Activated CD4-positive, alpha-beta T cell treated with anti-CD3 and anti-CD28 coated beads for 4 hours (primary cell): ENCODE measurements around the gene DCLRE1C.
A peak's percentile ranks its signal among the peaks of the same experiment; 100 is the strongest.
"Not testable (repeated sequence)": the region's sequence is repeated elsewhere in the genome, so short reads cannot be mapped to it uniquely, and the experiment has no call there.

ENCODE experiments used
- DNase-seq, 2 donors: peaks; one replicate each; pipeline ENCODE4 v3.0.0-alpha.2; 2020

The DCLRE1C gene

DNA sequence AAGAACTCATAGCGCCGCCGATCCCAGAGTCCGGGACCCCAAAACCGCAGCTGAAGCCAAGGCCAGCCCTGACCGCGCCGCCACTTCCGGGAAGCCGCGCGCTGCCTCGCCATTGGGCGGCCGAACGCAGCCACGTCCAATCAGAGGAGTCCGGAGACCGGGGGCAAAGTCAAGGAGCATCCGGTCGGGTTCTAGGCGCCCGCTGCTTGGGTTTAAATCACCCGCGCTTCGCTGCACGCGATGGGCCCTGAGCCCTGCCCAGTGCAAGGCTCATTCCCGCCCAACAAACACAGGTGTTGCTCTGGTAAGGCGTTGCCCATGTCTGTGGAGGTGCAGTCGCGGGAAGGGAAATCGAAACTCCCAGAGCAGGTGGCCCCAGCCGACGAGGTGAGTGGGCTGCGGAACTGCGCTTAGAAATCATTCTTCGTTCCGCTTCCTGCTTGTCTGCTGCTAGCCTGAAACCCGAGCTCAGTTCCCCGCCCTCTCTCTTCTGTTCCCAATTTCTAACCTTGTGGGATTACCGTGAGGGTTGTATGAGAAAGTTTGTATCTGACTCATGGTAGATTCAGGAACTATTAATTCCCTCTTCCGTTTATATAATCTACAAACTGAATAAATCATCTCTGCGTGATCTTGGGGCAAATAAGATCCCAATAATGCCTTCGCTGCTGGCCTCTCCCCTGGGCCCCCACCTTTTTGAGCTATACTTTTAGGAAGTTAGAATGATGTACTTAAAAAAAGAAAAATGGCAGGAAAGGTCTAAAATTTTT lies at the start of gene DCLRE1C:
Gene DCLRE1C, minus strand, starts transcription at position 96 of the 770 bp plus-strand sequence. Its CDS starts 86 bp downstream, at position 10.
- DNase-seq, result peak; percentile 80 to 87

DNA sequence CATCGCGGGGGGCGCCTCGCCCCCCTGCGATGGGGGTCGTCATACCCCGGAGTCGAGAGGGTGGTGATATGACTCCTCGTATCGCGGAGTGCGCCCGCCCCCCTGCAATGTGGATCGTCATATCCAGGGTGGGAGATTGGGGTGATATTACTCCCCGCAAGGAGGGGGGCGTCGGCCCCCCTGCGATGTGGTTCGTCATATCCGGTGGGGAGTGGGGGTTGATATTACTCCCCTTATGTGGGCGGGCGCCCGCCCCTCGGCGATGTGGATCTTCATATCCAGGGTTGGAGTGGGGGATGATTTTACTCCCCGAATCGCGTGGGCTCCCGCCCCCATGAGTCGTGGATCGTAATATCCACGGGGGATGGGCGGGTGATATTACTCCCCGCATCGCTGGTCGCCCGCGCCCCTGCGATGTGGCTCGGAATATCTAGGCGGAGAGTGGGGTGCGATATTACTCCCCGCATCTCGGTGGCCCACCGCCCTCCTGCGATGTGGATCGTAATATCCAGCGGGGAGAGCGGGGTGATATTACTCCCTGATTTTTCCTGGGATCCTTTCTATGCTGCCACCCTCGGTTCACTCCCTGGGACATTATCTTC lies 42.2 kb upstream of the DCLRE1C start:
- no peak for DNase-seq

DNA sequence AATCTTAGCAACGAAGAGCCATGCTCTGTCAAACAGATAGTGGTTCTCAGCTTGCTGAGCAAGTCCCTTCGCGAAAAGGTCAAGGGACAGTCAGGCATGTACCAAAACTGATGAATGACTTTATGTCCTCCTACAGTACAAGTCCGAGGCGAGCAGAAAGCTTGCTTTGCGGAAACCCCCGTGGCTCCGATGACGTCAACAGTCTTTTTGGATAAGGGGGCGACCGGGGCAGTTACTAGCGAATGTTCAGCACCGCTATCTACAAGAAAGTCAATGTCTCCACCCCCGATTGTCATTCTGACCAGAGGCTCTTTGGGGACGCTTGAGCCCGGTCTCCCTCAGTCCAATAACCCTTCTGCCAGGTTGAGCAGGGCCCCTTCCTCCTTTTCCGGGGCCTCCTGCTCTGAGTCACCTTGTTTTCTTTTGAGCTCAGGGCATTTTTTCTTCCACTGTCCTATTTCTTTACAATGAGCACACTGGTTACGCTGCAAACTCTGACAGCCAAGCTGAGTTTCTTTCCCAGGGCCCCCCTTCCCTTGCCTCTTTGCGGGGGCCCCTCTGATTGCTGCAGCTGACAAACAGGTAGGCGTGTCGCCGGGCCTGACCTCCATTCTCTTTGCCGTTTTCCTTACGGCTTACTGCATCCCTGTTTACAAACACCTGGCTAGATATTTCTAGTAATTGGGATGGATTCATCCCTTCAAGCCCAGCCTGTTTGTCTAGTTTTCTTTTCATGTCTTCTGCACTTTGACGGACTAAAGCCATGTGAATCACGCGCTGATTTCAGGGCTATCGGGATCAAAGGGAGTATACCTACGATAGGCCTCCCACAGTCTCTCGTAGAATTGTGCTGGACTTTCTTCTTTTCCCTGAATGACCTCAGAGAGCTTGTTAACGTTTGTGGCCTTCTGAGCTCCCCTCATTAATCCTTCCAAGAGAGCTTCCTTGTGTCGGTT lies 39.9 kb upstream of the DCLRE1C start:
- not testable (repeated sequence) for DNase-seq

DNA sequence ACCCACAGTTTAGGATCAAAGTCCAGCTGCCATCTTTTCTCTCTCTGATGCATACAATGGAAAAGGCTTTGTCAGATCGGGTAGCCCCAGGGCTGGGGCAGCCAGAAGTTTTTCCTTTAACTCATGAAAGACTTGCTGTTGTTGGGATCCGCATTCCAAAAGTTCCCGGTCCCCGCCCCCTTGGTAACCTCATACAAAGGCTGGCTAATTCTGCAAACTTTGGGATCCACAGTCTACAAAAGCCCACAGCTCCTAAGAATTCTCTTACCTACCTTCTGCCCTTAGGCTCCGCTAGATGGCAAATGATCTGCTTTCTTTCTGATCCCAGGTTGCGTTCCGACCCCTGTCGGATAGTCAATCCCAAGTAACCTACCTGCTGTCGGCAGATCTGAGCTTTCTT lies 38.4 kb upstream of the DCLRE1C start:
- not testable (repeated sequence) for DNase-seq

- DNase-seq, result peak; percentile 46 to 60
Measured at GRCh38 chr10:14991035-14991749, 37.3 kb upstream of the DCLRE1C start.

DNA sequence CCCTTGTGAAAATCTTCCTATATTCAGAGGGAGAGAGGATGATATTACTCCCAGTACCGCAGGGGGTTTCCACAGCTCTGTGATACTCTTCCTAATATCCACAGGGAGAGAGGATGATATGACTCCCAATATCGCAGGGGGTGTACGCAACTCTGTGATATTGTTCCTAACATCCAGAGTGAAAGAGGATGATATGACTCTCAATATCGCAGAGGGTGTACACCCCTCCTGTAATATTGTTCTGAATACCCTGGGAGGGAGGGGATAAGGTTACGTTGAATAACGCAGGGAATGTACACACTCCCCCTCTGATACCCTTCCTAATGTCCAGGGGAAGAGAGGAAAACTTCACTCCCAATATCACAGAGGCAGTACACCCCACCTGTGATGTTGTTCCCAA lies 35.7 kb upstream of the DCLRE1C start:
- not testable (repeated sequence) for DNase-seq

DNA sequence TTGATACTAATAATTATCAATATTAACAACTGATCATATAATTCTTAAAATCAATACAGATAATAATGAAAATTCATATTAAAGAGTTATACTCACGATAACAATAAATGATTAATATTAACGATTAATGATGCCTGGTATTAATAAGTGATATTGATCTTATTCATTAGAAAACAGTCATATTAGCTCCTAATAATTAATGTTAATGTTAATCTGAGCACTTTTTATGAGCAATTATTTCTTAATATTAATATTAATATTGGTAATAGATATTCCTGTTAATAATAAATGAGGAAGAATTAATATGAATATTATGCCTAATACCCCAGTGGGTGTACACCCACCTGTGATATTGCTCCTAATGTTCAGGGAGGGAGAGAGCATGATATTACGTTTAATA lies 28.8 kb upstream of the DCLRE1C start:
- DNase-seq, result no peak

- no peak for DNase-seq
Measured at GRCh38 chr10:14975672-14976273, 21.9 kb upstream of the DCLRE1C start.

DNA sequence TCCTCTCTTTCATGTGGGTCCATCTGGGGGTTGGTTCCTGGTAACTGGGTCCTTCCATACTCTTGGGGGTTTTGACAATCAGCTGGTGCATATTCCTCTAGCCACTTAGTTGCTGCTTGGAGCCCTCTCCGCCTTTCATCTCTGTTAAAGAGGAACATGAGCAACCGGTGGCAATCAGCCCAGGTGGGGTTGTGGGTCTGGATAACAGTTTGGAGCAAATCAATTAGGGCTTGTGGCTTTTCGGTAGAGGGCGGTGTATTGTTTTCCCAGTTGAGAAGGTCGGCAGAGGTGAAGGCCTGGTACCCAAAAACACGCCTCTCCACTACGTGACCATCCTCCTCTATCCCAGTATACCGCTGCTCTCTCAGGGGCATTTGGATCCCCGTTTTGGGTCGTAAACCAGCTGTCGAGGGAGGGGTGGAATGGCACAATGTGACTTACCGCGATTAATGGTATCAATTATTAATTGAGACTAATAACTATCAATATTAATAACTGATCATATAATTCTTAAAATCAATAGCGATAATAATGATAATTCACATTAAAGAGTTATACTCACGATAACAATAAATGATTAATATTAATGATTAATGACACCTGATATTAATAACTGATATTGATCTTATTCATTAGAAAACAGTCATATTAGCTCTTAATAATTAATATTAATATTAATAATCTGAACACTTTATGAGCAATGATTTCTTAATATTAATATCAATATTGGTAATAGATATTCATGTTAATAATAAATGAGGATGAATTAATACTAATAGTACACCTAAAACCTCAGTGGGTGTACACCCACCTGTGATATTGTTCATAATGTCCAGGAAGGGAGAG lies 20.5 kb upstream of the DCLRE1C start:
- DNase-seq, result not testable (repeated sequence)

GRCh38 chr10:14971867-14972448 lies 18.1 kb upstream of the DCLRE1C start:
- peak; percentile 29 to 52 for DNase-seq

- DNase-seq, result no peak
Measured at GRCh38 chr10:14967897-14968296, 14.0 kb upstream of the DCLRE1C start.

- peak; percentile 88 to 95 for DNase-seq
Measured at GRCh38 chr10:14959221-14960057, 5.5 kb upstream of the DCLRE1C start, which contains the start of gene MEIG1. TSS of gene MEIG1 (plus strand) at chr10:14959388. CDS start at chr10:14966469, 7,081 bp downstream.

- DNase-seq, result no peak
Measured at GRCh38 chr10:14958872-14959220, 5.0 kb upstream of the DCLRE1C start.

DNA sequence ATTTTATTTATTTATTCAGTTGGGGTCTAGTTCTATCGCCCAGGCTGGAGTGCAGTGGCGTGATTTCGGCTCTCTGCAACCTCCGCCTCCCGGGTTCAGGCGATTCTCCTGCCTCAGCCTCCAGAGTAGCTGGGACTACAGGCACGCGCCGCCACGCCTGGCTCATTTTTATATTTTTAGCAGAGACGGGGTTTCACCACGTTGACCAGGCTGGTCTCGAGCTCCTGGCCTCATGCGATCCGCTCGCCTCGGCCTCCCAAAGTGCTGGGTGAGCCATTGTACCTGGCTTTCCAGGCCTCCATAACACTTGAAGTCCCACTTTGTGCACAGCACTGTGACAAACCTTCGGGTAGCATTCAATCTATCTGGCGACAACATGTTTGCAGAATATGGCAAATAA lies 1.0 kb upstream of the DCLRE1C start:
- DNase-seq, result no peak

DNA sequence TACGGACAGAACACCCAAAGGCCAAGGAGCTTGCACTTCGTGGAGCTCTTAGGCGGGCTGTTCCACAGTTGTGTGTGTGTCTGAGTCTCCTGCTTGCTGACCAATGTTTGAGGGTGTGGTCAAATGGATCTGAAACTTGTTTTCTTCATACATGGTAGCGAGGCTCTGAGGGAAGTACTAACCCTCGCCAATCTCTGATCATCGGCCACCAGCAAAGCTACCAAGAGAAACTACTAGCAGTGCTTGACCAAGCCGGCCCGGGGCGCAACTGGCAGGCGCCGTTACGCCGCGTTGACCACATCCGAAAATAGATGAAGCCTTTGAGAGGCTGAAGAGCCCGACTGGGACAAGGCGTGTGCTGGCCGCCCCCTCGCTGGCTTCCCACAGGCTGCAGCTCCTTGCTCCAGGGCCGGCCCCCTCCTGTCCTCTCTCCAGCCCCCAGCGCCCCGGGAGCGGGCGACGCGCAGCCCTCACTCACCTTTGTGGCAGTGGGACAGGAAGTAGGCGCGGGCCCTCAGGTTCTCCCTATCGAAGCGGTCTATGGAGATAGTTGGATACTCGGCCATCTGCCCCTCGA lies 384 bp downstream of the DCLRE1C start:
- DNase-seq, result no peak

DNA sequence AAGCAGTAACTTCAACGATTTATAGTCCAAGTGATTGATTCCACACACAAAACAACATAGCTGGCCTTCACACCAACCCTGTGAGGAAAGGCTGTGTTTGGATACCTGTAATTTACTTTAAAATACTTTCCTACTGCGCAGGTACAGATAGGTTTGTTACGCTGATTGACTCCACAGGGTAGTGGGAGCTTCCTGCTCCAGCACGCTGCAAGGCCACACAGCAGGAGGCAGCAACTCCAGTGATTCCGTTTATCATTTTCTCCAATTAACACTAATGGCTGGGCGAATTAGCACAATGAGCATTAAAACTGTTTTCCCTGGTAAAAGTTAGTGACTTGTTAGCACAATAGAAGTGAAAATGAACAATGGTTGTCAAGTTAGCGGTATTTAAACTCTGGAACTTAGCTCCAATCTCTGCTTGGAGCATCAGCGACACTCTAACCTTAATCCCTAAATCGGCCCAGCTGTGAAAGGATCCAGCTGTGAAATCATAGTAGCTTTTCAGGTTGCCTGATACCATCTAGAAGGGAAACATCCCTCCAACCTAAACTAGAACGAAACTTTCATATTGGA lies 959 bp downstream of the DCLRE1C start:
- DNase-seq, result no peak

- DNase-seq, result no peak
Measured at GRCh38 chr10:14949291-14949690, 4.6 kb downstream of the DCLRE1C start.

DNA sequence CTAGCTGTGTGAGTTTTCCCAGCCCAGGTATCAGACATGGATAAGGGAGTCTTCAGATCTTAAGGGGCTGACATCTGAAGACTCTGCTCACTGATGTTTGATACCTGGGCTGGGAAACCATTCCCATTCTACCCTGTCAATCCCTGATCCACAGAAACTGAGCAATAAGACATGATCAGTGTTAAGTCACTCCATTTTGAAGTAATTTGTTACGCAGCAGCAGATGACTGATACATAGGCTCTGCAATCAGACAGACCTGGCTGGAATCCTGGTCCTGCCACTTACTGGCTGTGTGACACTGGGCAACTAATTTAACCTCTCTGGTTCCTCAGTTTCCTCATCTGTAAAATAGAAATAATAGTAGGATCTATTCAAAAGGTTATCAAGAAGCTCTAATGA lies 6.6 kb downstream of the DCLRE1C start:
- no peak for DNase-seq

- no peak for DNase-seq
Measured at GRCh38 chr10:14945108-14945507, 8.8 kb downstream of the DCLRE1C start.
